Inflammatory macrophage treated with lipopolysaccharide for 1 hour (primary cell): ENCODE data around the gene SLX9.
A peak's percentile ranks its signal among the peaks of the same experiment; 100 is the strongest.

Experiments
- DNase-seq, 2 donors: peaks; one replicate each; pipeline ENCODE4 v3.0.0-alpha.2; 2020 to 2022

The SLX9 gene

DNA sequence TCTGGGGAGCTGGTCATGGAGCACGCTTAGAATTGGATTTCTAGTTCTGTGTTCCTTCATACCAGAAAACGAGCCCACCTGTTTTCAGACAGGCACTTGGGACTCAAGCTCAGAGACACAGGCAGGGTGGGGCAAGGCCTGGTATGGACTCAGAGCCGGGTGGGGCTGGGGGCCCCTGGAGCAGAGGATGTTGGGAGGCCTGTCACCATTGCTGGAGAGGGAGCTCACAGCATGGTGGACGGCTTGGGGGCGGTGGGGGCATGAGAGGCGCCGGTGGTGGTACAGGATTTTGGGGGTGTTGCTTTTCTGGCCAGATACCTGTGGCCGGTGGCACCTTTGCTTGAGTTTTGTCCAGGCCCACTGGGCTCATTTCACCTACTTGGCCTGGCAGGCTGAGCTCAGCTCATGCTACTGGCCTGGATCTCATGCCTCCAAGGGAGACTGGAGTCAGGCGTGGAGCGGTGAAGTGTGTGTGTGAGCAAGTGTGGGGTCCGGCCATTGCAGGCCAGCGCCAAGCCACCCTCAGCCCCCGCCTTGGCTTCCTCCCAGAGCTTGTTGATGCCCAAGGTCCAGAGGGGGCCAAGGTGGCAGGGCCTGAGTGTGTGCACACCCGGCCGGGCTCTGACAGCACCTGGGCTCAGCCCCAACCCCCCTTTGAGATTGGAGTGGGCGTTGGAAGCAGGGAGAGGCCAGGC lies 8.7 kb downstream of the SLX9 start:
- DNase-seq = no peak

DNA sequence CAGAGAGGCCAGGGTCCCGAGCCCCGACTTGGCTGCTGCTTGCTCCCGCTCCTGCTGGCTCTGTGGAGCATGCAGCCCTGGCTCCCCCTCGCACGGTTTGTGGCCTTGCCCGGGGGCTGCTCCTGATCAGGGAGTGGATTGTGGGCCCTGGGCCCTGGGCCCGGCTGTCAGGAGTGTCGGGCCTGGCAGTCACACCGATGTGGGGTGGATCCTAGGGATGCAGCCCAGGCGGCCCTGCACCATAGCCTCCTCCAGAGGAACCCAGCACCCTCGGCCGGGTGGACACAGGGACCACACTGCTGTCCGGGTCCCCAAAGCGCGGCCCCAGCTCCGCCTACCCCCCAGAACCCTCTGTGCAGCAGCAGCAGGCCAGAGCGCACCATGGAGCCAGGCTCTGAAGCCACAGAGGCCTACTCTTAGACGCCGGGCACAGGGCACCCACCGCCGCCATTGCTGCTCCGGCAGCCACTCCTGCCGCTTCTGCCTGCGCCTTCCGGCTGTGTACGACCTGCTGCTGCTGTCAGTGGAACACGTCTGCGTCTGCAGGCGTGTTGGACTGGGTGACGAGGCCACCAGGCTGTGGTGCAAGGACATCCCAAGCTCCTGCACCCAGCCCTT lies 9.4 kb downstream of the SLX9 start:
- DNase-seq = no peak

DNA sequence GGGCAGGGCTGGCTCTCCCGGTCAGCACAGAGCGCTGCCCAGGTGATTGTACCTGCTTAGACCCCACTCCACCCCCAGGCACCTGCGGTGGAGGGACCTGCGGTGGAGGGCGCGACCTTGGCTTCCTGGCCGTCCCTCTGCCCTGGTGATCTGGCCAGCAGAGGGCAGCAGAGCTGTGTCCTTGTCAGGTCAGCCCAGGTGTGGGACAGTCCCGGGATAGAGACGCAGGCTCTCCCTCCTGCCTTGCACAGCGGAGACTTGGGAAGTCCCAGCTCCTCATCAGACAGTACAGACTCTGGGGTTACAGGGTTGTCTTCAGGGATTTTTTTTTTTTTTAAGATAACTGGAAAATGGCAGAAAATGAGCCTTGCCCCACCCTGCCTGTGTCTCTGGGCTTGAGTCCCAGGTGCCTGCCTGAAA lies 10.0 kb downstream of the SLX9 start:
- DNase-seq = peak; percentile 44 to 80

DNA sequence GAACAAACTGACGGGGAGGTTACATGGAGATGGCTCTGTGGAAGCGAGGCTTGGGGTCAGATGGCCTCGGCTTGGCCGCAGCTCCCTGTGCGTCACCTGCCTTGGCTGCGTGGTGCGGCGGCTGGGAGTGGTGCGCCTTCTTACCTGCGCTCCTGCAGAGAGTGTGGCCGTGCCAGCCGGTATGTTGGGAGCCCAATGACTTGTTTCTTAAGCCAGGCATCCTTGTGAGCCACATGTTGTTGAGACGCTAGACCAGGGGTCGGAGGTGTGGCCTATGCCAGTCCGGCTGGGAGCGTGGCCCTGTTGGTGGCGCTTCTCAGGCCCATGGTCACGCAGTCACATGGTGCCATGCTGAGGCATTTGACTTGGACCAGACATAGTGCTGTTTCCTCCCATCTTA lies 10.5 kb downstream of the SLX9 start:
- DNase-seq = no peak

DNA sequence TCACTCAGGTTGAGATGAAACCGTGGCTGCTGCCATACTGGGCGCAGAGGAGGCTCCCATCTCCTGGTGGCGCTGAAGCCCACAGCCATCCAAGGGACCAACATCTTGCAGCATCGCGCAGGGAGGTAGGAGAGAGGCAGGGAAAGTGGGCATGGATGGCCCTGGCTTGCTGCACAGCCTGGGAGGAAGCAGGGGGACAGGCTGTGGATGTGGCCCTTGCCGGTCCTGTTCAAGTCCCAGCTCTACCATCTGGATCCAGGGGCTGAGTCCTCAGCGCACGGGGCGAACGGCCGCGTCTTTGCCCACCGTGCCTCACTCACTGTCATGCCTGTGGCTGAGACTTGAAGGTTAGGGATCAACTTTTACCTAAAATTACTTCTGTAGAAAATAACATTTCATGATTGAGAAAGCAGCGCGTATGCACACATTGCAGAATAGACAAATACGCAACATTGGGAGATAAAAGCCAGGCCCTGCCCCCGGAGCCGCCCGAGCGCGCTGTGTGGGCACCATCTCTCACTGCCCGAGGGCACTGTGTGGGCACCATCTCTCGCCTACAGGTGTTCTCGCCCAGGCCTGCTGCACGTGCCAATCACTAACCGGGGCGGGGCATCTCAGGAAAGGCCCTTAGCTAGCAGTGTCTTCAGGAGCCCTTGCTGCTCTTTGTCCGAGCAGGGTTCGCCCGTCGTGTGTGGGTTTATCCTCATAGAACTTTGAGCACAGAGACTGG lies 11.5 kb downstream of the SLX9 start:
- DNase-seq = no peak

DNA sequence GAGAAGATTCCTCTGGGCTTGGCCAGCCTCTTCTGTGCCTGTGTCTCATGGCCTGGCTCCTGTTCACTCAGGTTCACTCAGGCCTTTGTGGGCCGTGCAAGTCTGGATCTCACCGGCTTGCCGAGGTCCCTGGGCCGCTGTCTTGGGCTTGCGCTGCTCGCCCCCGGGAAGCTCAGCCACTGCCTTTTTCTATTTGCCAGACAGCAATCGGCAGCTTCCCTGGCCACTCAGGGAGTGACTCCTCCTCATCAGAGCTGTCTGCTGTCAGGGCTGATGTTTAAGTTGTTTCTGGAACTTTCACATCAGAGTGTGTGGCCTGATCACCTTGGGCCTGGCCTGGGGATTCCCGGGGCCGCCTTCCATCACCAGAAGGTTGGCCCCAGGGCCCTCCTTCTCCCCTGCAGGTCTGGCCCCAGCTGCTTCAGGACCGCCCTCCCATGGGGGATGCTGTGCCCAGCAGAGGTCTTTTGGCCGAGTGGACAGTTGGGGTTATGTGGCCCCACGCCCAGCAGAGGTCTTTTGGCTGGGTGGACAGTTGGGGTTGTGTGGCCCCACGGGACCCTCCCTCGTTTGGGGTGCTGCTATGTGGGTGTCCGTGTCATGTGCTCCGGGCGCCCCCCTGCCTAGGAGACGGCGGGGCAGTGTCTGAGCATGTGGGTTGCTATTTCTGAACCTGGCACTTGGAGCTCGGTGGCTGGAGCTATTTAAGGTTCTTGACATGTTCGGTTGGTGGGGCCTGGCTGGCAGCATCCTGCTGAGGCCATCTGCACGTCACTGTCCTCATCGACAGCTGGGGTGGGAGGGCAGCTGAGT lies 12.5 kb downstream of the SLX9 start:
- no peak for DNase-seq

DNA sequence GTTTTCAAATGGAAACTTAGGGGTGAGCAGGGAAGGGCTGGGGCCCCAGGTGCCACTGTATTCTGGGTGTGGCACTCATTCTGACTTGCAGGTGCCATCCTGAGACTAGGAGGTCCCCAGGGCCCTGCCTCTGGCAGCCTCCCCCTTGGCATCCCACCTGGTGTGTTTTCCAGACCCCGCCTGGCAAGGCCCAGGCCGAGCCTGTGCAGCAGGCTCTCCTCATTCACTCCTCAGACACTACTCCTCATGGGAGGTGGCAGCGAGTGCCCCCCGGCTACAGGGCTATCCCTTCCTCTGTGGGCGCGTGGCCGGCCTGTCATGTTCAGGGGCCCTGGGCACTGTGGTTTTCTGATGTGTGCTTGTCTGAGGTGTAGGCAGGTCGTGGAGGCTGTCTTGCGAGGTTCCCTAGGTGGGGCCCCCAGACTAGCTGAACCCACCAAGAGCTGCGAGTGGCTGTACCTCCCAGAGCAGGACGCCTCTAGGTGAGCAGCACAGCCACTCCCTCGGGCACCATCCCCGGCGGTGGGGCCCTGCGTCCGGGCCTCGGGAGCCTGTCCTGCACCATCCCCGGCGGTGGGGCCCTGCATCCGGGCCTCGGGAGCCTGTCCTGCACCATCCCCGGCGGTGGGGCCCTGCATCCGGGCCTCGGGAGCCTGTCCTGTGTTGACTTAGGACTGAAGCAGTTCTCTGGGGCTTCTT lies 13.2 kb downstream of the SLX9 start:
- no peak for DNase-seq

DNA sequence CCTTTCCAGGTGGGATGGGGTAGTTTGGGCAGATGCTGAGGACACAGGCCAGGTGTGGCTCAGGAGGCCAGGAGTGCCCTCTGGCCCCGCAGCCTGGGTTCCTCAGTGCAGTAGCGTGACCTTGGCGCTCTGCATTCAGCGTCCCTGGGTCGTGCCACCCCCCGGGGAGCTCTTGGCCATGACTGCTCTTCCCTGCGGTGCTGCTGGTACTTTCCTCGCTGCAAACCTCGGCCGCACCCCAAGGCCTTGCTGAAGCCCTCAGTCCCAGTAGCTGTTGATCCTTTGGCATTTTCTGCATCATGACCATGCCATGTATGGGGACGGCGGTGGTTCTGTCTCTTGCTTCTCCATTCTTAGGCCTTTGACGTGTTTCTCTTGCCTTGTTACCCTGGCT lies 13.8 kb downstream of the SLX9 start:
- no peak for DNase-seq

DNA sequence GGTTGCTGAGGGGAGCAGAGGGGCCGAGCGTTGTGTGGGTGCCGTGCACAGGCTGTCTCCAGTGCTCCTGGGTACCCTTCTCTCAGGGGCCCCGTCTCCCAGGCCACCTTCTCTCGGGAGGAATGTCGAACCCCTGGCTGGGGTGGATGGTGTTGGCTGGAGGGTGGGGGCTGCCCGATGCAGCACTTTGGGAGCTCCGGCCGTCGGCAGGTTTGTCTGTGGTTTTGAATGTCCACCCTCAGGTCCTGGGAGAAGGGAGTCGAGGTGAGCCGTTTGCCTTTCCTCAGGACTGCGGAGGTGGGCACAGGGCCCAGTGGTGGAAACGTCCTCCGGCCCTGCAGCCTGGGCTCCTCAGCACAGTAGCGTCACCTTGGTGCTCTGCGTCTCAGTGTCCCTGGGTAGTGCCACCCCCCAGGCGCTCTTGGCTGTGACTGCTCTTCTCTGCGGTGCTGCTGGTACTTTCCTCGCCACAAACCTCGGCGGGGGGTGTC lies 14.5 kb downstream of the SLX9 start:
- DNase-seq = no peak

DNA sequence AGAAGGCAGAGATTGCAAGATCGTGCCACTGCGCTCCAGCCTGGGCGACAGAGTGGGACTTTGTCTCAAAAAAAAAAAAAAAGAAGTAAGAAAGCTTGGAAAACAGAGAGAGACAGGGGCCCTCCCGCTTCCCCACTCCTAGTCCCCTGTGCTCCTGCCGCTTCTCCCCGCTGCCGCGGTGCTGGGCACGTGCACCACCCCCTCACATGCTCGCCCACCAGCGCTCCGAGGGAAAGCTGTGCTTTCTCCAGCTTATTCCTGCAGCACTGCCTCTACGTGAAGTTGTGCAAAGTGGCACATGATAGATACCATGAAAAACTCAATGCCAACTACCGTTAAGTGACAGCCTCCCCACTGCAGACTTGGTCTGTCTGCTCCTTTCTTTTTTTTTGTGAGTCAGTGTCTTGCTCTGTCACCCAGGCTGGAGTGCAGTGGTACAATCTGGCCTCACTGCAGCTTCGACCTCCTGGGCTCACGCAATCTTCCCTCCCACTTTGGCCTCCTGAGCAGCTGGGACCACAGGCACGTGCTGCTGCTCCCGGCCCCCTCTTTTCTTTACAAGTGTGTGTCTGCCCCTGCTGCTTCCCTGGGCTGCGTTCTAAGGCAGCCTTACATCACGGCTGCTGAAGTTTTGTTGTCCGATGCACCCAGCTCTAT lies 15.4 kb downstream of the SLX9 start:
- no peak for DNase-seq

DNA sequence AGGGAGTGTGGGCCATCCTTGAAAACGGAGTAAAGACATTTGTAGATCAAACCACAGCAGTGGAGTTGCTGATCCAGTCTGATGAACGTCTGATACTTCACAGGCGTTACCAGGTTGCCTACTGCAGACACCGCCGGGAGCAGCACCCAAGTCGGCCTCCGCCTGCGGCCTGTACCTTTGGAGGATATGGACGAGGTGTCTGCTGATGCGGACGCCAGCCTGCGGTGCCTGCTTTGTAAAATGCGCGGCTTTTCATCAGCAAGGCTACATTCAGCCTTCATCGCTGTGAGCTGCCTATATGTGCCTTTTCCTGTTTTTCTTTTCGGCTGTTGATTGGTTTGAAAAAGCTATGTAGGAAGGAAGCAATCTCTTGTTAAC lies 16.0 kb downstream of the SLX9 start:
- no peak for DNase-seq

DNA sequence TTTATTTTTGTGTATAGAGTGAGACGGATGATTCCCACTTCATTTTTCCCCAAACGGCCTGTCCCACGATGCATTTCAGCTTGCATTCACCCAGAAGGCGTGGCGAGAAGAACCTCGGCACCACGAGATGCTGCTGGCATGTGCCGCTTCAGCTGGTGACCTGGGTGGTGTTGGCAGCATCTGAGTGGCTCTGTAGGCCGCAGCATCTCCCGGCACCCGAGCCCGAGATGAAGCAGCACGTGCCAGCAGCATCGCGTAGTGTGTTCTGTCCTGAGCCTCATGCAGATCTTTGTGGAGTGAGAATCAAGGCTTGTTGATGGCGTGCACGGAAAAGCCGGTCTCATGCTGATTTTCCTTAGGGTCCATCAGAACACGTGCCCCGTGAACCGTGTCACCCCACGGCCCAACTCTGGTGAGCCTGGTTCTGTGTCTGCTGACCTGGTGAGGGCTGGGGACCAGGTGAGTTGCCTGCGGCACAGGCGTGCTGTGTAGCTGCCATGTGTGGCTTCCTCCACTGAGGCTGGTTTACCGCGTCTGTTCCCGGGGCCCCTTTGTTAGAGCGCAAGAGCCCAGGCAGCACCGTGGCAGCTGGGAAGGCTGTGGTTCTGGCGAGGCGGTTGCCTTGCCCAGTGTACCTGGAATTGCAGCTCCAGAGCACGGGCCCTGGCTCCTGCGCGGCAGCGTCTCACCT lies 16.7 kb downstream of the SLX9 start:
- DNase-seq = no peak

DNA sequence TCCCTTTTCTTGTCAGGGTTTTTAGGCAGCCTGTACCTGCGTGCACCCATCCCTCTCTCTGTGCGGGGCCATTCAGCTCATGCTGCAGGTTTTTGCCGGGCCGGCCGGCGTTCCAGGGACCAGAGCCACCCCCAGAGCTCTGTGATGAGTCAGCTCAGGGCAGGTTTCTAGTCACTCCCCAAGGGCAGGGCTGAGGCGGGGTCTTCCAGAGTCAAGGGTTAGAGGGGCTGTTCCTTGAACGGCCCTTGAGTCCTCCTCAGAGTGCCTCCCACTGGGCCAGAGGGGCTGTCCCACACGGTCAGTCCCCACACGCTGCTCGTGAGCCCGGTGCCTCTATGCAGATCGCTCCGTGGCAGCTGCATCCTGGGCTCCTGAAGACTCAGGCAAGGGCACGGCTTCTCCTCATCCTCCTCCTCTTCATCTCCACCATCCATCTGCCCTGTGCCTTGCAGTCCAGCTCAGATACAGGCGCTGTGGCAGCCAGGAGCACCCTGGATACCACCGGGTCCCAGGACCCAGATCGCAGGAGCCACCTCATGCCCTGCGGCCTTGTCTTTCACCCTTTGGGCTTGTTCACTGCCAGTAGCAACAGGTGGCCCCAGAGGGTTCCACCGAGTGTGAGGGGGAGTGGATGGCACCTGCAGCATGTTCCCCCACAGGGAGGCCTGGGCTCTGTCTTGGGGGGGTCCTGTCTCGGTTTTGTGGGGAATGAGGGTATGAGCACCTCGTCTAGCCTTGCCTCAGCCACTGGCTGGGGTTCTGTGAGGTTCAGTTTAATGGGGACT lies 17.4 kb downstream of the SLX9 start:
- DNase-seq = no peak

DNA sequence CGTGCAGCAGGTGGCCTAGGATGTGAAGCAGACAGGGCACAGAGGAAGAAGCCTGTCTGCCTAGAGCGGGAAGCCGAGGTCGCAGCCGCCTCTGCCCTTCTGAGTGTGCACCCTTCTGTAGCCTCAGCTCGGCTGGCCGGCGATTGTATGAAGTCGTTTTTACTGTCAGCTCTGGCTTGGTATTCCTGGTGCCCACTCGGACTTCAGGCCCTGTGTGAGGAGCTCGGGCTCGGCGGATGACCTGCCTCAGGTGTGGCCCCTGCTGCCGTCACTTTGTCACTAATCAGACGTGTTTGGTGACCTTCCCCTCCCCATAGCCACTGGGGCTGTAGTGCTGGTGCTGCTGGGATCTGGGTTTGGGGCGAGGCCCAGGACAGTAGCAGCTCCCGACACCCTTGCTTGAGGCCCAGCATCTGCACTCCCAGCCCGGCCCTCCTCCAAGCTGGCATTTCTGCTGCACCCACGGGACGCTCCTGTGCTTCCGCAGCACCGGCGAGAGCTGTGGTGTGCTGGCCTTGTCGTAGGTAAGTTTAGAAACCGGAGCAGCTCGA lies 18.1 kb downstream of the SLX9 start:
- DNase-seq = no peak

DNA sequence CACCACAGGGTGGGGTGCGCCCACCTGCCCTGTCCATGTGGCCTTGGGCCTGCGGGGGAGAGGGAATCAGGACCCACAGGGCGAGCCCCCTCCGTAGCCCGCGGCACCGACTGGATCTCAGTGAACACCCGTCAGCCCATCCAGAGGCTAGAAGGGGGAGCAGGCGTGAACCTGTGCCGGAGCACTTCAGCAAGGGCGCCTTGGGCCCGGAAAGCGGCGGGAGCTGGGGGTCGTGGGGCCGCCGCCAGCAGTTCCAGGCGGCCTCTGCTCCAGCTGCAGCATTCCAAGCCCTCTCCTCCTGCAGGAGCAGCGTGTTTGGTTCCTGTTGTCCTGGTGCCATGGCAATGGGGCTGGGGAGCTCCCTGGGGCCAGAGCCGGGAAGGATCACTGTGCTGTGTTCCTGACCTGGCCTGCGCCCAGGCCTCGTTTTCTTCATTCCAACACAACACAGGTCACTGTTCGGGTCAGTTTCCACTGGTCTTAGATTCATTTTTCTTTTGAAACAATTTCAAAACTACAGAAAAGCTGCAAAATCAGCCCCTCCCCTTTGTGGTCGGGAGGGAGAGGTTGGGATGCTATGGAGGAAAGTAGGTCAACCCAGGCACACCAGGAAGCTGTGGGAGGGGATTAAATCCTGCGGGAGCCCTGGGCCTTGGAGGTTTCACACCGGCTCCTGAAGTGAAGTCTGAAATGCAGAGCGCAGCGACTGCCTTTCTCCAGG lies 18.8 kb downstream of the SLX9 start:
- DNase-seq = no peak

DNA sequence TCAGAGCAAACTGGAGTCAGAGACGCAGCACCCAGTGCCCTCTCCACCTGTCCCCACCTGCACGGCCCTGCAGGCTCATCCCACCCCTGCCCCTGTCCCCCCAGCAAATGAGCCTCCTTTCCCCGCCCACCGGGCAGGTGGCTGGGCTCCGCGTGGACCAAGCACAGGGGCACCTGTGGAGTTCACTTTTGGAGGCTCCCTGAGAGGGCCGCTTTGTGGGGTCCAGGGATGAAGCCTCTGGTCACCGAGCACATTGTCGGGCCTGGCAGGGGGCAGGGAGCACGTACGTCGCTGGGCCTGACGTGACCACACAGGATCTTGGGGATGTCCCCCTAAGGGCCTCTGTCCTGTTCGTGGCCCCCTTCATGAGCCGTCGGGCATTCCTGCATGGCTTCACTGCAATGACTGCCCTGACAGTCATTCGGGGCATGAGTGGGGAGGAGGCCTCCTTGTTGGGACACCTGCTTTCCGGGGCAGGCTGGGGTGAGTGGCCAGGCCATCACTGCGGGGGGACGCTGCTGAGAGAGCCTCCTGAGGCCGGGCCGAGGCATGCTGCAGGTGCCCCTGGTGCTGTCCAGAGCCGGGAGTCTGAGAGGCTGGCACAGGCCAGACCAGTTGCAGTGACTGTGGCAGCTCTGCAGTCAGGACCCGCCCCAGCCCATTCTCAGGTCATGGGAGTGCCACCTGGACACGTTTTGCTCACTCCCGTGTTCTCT lies 19.7 kb downstream of the SLX9 start:
- DNase-seq = no peak

DNA sequence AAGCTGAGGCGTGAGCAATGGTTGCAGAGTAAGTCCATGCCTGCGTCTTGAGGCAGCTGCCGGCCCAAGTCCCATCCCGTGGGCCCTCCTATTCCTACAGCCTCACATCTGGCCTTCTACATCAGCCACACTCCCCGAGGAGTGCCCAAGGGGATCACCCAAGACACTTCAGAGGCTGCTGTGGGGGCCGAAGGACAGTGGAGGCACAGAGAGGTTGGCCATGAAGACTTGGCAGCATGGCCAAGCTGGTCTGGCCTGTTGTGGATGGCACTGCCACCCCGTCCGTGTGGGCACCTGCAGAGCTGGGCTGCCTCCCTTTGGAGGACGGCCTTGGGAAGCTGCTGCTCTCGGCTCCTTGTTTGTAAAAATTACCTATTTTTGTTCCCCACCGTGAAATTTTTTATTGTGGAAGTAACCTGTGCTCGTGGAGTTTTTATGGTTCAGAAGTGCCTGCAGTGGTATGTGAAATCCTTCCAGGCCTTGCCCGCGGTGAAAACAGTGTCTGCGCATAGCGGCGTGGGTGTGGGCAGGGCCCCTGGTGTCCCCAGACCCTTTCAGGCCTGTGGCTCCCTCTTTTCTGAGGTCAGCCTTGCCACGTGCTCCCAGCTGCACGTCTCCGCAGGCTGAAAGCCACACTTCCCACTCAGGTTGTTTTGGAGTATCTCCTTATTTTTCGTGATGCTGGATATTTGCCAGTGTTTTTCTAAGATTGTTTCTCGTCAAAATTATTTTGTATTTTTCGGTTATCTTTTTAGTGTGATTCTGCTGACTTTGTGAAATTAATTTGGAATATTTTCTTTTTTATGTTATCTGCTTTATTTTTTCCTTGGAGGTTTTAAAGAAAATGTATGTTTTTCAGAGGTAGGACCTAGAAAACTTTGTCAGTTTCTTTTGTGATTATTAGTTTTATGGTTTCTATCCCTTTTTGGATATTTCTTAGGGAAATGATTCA lies 20.6 kb downstream of the SLX9 start:
- no peak for DNase-seq
